ENCODE results near the gene QRICH1. TPM values are rescaled to one million over a fixed set of nuclear protein-coding genes. Genes with fewer than 3 reads are reported as not detected.

QRICH1 gene
- total RNA-seq, 1 experiment from 2014 or later = 123 TPM

GRCh38 chr3:49108346-49108745 is 14.5 kb upstream of the QRICH1 start:
- ChIA-PET CTCF (interaction anchor here (0.5 kb wide), 1 partner anchor 10 kb away, joined by 3 read pairs; no protein-coding TSS in a partner anchor), POLR2A (interaction anchor here (2.2 kb wide), 1 partner anchor 14 kb away, joined by 8 read pairs; the partner anchor contains the start of gene QRICH1)
- H3K27me3 Mint-ChIP-seq (ENCODE audit: low read depth) = no peaks in the 10 kb centered on the region
- H3K36me3 Mint-ChIP-seq = peaks cover 29% of the 10 kb centered on the region
- peaks cover 24% of the 10 kb centered on the region for H3K4me1 Mint-ChIP-seq
- H3K27ac Mint-ChIP-seq = no peak overlapping the region
- no peak overlapping the region for H3K4me3 Mint-ChIP-seq
- no peak for DNase-seq (ENCODE audit: low spot score)
- no peak for ATAC-seq
- TF ChIP-seq SOX15 (CRISPR knock-in tag; IDR thresholded peaks at IDR 0.05) = no peak
- no peak for TF ChIP-seq HMGA2 (CRISPR knock-in tag; IDR thresholded peaks at IDR 0.05)
- TF ChIP-seq NFYB (CRISPR knock-in tag; conservative IDR thresholded peaks at IDR 0.05; ENCODE audit: low read depth) = no peak
- TF ChIP-seq ZNF219 (CRISPR knock-in tag; IDR thresholded peaks at IDR 0.05; ENCODE audit: borderline replicate concordance) = no peak
- no peak for TF ChIP-seq ZSCAN18 (CRISPR knock-in tag; IDR thresholded peaks at IDR 0.05)
- no peak for TF ChIP-seq E2F5 (CRISPR knock-in tag; IDR thresholded peaks at IDR 0.05)
- TF ChIP-seq TCF7 (CRISPR knock-in tag; IDR thresholded peaks at IDR 0.05; ENCODE audit: low read depth) = no peak
- no peak for TF ChIP-seq SMAD4 (CRISPR knock-in tag; IDR thresholded peaks at IDR 0.05)
- TF ChIP-seq STAT6 (CRISPR knock-in tag; conservative IDR thresholded peaks at IDR 0.05; ENCODE audit: low read depth) = no peak
- no peak for TF ChIP-seq ZBTB43 (CRISPR knock-in tag; IDR thresholded peaks at IDR 0.05)
- no peak for TF ChIP-seq USF2 (CRISPR knock-in tag; IDR thresholded peaks at IDR 0.05)
- no peak for TF ChIP-seq ARID4B (CRISPR knock-in tag; IDR thresholded peaks at IDR 0.05; ENCODE audit: borderline replicate concordance)
- no peaks in the 10 kb centered on the region for H3K9me3 Mint-ChIP-seq

All from WTC11 (cell line).